Gastroesophageal sphincter (tissue), 3 donors: ENCODE data around the gene ACCSL.

Experiments
- EP300 ChIP-seq: sonication (generic); formaldehyde crosslinking; IDR thresholded peaks from one replicate; pipeline ENCODE4 v1.6.1; 2017; ENCODE audit warnings: antibody characterized with exemption, mild to moderate bottlenecking
- POLR2A ChIP-seq, 2 donors: fragments of 450-650 bp; IDR thresholded peaks; one replicate each; pipeline ENCODE4 v1.6.1; 2017; ENCODE audit warnings: antibody characterized with exemption in 2 of 2, mild to moderate bottlenecking in 2 of 2, moderate library complexity in 1 of 2
- POLR2AphosphoS5 ChIP-seq: sonication (generic); formaldehyde crosslinking; IDR thresholded peaks from one replicate; pipeline ENCODE4 v1.6.1; 2017; ENCODE audit warnings: antibody characterized with exemption
- TF ChIP-seq, protein P1 (sequence below), 4 experiments: fragments of 200-600 bp in 2 of 4; fragments of 450-650 bp in 2 of 4; sonication (generic) in 1 of 4; IDR thresholded peaks; one replicate each; pipeline ENCODE4 v1.5.1; 2017 to 2019; ENCODE audit warnings: antibody characterized with exemption in 4 of 4, mild to moderate bottlenecking in 2 of 4, moderate library complexity in 2 of 4

DNA sequence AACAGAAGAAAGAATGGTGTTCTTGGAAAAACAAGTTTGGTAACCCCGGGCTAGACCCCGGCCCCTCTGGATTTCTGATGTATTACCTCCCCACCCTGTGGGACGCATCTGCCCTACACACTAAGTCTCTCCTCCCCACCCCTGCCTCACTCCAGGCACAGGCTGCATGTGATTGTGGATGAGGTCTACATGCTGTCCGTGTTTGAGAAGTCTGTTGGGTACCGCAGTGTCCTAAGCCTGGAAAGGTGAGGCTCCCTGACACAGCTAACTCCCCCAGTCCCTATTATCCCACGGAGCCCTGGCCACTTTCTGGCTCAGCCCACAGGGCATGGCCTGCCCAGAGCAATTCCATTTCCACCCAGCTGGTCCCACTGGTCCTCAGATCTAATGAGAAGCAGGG, 31.6 kb downstream of the ACCSL start:
- TF ChIP-seq, protein P1, sequence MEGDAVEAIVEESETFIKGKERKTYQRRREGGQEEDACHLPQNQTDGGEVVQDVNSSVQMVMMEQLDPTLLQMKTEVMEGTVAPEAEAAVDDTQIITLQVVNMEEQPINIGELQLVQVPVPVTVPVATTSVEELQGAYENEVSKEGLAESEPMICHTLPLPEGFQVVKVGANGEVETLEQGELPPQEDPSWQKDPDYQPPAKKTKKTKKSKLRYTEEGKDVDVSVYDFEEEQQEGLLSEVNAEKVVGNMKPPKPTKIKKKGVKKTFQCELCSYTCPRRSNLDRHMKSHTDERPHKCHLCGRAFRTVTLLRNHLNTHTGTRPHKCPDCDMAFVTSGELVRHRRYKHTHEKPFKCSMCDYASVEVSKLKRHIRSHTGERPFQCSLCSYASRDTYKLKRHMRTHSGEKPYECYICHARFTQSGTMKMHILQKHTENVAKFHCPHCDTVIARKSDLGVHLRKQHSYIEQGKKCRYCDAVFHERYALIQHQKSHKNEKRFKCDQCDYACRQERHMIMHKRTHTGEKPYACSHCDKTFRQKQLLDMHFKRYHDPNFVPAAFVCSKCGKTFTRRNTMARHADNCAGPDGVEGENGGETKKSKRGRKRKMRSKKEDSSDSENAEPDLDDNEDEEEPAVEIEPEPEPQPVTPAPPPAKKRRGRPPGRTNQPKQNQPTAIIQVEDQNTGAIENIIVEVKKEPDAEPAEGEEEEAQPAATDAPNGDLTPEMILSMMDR (IDR thresholded peaks at IDR 0.05), result no peak
- TF ChIP-seq POLR2A (IDR thresholded peaks at IDR 0.05), result no peak
- TF ChIP-seq EP300, result no peak
- no peak for TF ChIP-seq POLR2AphosphoS5
